ENCODE data around the gene MYADML2. TPM values are rescaled to one million over a fixed set of nuclear protein-coding genes. Genes with fewer than 3 reads are reported as not detected.

MYADML2 gene
- total RNA-seq, 2 experiments from 2014 or later, result not detected

DNA sequence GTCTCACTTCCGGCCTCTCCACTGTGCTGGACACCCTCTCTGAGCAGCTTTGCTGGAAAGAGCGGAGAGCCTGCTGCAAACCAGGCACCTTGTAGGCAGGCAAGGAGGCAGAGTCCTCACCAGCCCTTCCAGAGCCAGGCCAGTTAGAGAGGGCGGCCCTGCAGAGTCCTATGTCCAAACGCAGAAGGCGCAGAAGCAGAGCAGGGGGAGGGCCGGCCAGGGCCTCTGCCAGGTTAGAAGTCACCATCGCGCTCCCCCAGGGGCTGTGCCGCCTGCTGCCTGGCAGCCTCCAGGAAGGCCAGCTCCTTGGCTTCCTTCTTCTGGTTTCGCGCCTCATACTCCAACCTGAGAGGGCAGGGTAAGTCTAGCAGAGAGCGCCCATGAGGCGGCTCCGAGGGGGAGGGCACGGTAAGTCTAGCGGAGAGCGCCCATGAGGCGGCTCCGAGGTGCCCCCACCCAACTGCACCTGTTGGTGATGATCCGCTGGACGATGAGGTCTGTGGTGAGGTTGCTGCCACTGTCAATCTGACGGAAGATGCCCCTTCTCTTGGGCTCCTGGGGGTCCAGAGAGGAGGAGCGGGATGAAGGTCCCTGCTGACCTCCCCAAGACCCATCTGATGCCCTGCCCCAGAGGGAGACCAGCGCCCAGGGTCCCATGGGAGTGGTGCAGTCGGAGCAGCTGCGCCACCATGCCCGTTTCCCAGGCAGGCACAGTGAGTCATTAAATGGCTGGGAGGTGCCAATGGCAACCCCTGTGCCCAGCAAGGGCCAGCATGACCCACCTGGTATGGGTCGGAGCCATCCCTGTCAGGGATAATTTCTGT, 42.2 kb downstream of the MYADML2 start:
- peaks cover 6% of the 10 kb centered on the region for H3K27me3 Mint-ChIP-seq
- H3K9me3 Mint-ChIP-seq, result no peaks in the 10 kb centered on the region
- no peak for DNase-seq
- peaks cover 2% of the 10 kb centered on the region for H3K4me1 Mint-ChIP-seq (ENCODE audit: low read depth)
- H3K36me3 Mint-ChIP-seq (ENCODE audit: low read depth), result peaks cover 5% of the 10 kb centered on the region
- H3K27ac Mint-ChIP-seq, result no peak overlapping the region
- TF ChIP-seq, protein P1, sequence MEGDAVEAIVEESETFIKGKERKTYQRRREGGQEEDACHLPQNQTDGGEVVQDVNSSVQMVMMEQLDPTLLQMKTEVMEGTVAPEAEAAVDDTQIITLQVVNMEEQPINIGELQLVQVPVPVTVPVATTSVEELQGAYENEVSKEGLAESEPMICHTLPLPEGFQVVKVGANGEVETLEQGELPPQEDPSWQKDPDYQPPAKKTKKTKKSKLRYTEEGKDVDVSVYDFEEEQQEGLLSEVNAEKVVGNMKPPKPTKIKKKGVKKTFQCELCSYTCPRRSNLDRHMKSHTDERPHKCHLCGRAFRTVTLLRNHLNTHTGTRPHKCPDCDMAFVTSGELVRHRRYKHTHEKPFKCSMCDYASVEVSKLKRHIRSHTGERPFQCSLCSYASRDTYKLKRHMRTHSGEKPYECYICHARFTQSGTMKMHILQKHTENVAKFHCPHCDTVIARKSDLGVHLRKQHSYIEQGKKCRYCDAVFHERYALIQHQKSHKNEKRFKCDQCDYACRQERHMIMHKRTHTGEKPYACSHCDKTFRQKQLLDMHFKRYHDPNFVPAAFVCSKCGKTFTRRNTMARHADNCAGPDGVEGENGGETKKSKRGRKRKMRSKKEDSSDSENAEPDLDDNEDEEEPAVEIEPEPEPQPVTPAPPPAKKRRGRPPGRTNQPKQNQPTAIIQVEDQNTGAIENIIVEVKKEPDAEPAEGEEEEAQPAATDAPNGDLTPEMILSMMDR (IDR thresholded peaks at IDR 0.05), result no peak
- ChIA-PET CTCF (interaction anchor here (1.5 kb wide), 1 partner anchor 9 kb away, joined by 4 read pairs; no protein-coding TSS in a partner anchor), POLR2A (no interaction called here)
- intact Hi-C loops (cut with micrococcal nuclease), result no loop called here
- ATAC-seq, result no peak
- H3K4me3 Mint-ChIP-seq, result no peak overlapping the region

DNA sequence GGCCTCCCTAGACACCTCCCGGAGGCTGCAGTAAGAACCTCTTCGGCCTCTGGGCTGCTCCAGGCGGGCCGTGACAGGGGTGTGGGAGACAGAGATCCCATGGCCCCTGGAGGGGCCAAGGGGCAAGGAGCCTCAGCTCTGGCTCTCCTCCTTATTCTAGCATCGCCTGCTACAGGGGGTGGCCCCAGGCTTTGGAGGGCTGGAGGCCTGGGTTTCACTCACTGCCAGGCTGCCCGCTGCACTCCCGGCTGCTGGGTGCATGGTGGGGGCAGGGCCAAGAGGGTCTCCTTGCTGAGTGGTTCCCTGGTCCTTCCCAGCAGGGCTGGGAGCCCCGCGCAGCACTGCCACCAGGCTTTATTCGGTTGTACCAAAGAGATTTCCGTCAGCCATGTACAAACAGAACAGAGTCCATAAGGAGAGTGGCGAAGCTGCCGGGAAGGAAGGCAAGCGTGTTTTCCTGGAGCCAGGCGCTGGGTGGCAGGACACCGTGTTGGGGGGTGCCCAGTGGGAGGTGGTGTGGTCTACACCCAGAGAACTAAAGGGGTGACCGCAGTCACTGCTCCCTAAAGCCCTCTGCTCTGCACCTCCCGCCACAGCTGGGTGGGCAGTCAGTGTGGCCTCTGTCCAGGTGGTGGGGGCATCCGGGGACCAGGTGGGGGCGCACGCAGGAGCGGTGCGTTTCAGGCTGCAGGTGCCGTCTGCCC, 43.0 kb downstream of the MYADML2 start:
- H3K36me3 Mint-ChIP-seq (ENCODE audit: low read depth), result peaks cover 6% of the 10 kb centered on the region
- no peak for ATAC-seq
- H3K4me1 Mint-ChIP-seq (ENCODE audit: low read depth), result peaks cover 2% of the 10 kb centered on the region
- H3K27ac Mint-ChIP-seq, result no peak overlapping the region
- TF ChIP-seq, protein P1 (IDR thresholded peaks at IDR 0.05), result no peak
- no peaks in the 10 kb centered on the region for H3K9me3 Mint-ChIP-seq
- no peak overlapping the region for H3K4me3 Mint-ChIP-seq
- peaks cover 6% of the 10 kb centered on the region for H3K27me3 Mint-ChIP-seq
- POLR2A ChIA-PET, result interaction anchor here (0.8 to 3.5 kb wide), 2 partner anchors 12 to 62 kb away, joined by 3 to 14 read pairs; partner anchors contain the start of genes ALYREF and ANAPC11
- DNase-seq, result no peak
- CTCF ChIA-PET, result no interaction called here
- intact Hi-C loops (cut with micrococcal nuclease), result no loop called here

DNA sequence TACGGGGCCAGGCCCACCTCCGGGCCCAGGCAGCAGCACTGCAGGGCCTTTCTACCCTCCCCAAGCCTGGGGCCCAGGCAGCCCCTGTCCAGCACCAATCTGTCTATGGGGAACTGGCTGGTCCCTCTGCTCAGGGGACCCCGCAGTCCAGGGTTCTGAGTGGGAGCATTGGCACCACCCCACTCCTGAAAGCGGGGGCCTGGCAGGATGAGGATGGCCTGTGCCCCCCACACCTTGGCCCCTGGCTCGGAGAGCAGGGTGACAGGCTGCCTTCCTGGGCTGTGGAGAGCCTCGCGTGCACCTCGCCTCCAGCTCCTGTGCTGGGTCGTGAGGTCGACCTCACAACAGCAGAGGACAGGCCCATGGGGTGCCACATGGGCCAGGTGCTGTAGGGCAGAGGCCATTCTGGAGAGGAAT, 43.6 kb downstream of the MYADML2 start:
- Mint-ChIP-seq H3K36me3 (ENCODE audit: low read depth) (peaks cover 6% of the 10 kb centered on the region), H3K4me1 (ENCODE audit: low read depth) (peaks cover 2% of the 10 kb centered on the region), H3K27me3 (peaks cover 6% of the 10 kb centered on the region), H3K9me3 (no peaks in the 10 kb centered on the region), H3K4me3 (no peak overlapping the region), H3K27ac (no peak overlapping the region)
- intact Hi-C loops (cut with micrococcal nuclease), result no loop called here
- CTCF ChIA-PET, result no interaction called here
- ATAC-seq, result no peak
- POLR2A ChIA-PET, result interaction anchor here (0.8 to 3.5 kb wide), 3 partner anchors 11 to 61 kb away, joined by 3 to 14 read pairs (median 4); partner anchors contain the start of genes ALYREF and ANAPC11
- no peak for DNase-seq
- TF ChIP-seq, protein P1 (IDR thresholded peaks at IDR 0.05), result no peak

DNA sequence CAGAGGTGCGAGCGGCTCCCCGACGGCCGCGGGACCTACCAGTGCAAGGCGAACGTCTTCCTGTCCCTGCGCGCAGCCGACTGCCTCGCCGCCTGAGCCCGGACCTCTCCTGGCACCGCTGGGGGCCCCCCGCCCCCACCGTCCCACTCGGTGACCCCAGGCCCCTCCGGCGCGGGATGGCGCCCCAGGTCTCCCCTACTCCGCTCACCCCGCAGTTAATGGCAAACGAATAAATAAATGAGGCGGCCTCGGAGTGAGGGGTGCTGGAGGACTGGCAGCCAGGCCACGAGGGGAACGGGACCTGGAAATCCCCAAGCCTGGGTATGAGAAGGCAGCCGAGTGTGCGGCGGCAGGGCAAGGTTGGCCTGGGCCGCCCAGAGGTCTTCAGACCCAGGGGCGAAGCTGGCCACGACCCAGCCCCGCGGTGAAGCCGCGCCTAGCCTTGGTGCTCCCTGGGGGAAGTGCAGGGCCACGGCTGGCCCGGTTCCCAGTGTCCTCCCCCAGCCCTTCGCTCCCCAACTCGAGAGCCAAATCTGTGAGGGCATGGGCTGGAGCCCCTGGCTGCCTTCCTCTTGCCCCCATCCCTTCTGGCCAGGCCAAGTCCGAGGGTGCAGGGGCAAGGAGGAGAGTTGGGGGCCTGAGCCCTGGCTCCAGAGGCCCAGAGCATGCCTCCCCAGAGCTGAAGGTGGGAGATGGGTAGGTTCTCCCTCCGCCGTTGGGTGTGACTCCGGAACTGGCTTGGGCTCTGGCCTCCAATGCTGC, 44.2 kb downstream of the MYADML2 start:
- Mint-ChIP-seq H3K27ac (no peak overlapping the region), H3K36me3 (ENCODE audit: low read depth) (peaks cover 8% of the 10 kb centered on the region), H3K27me3 (peaks cover 6% of the 10 kb centered on the region), H3K4me3 (no peak overlapping the region), H3K9me3 (no peaks in the 10 kb centered on the region), H3K4me1 (ENCODE audit: low read depth) (peaks cover 2% of the 10 kb centered on the region)
- no peak for DNase-seq
- ChIA-PET CTCF (no interaction called here), POLR2A (interaction anchor here (0.8 to 3.5 kb wide), 3 partner anchors 11 to 60 kb away, joined by 3 to 14 read pairs (median 4); partner anchors contain the start of genes ALYREF and ANAPC11)
- peak; percentile 34 for ATAC-seq
- TF ChIP-seq, protein P1 (IDR thresholded peaks at IDR 0.05), result no peak
- intact Hi-C loops (cut with micrococcal nuclease), result no loop called here

All from activated CD8-positive, alpha-beta T cell treated with anti-CD3 and anti-CD28 coated beads for 36 hours (primary cell).